B cell (primary cell): ENCODE measurements around the gene C1QTNF6. TPM values are rescaled to one million over a fixed set of nuclear protein-coding genes. Genes with fewer than 3 reads are reported as not detected.
A peak's percentile ranks its signal among the peaks of the same experiment; 100 is the strongest.

Experiments
- ATAC-seq: fragments of 200-7000 bp; cut with Tn5 transposase; one replicate; pipeline ENCODE4 v1.10.0; 2021; ENCODE audit warnings: low read depth, mild to moderate bottlenecking, moderate number of reproducible peaks, moderate library complexity
- CTCF ChIA-PET: fragments of 350-600 bp; sonication (Branson Sonifier 250); formaldehyde crosslinking; loops from one replicate; lab custom pipeline; 2021; ENCODE audit warnings: antibody characterized with exemption, inconsistent platforms; lab: Charles Lee
- POLR2A ChIA-PET: fragments of 350-600 bp; sonication (Branson Sonifier 250); formaldehyde crosslinking; loops from one replicate; lab custom pipeline; 2021; ENCODE audit warnings: antibody characterized with exemption; lab: Charles Lee
- DNase-seq: peaks from one replicate; pipeline ENCODE4 v3.0.0; 2013
- H2AFZ ChIP-seq: 2 replicates; pipeline ENCODE4 v1.6.1; 2012; ENCODE audit warnings: mild to moderate bottlenecking, low read depth, low read length; ENCODE audit not compliant: insufficient read depth, poor library complexity, severe bottlenecking
- H3K27ac ChIP-seq, 2 donors: 1 replicate in 1 of 2; 2 replicates in 1 of 2; pipeline ENCODE4 v1.5.1; 2012 to 2013; ENCODE audit warnings: low read length in 2 of 2, mild to moderate bottlenecking in 2 of 2, moderate library complexity in 1 of 2
- H3K27me3 ChIP-seq, 4 experiments: fragments of 200-600 bp in 1 of 4; sonication (generic) in 1 of 4; replicated peaks in 1 of 4; 1 replicate in 2 of 4; 2 replicates in 2 of 4; pipeline versions ENCODE4 v1.6.1 to v1.7.0; 2013 to 2016; ENCODE audit warnings: low read length in 3 of 4, mild to moderate bottlenecking in 2 of 4, mixed read lengths in 1 of 4, moderate library complexity in 1 of 4; ENCODE audit not compliant: insufficient read depth in 4 of 4, control insufficient read depth in 3 of 4; ENCODE audit errors: control extremely low read depth in 1 of 4
- H3K36me3 ChIP-seq, 2 experiments: replicated peaks in 1 of 2; 1 replicate in 1 of 2; 2 replicates in 1 of 2; pipeline versions ENCODE4 v1.6.1 to v1.7.1; 2013; ENCODE audit warnings: low read length in 1 of 2; ENCODE audit not compliant: insufficient read depth in 2 of 2, control insufficient read depth in 1 of 2; ENCODE audit errors: control extremely low read depth in 1 of 2, extremely low read depth in 1 of 2
- H3K4me1 ChIP-seq, 2 donors: fragments of 200-600 bp in 1 of 2; sonication (generic) in 1 of 2; 1 replicate in 1 of 2; 2 replicates in 1 of 2; pipeline versions ENCODE4 v1.5.1 to v1.6.1; 2013 to 2017; ENCODE audit warnings: low read length in 2 of 2; ENCODE audit not compliant: control insufficient read depth in 2 of 2, insufficient read depth in 2 of 2
- H3K4me2 ChIP-seq: replicated peaks from 2 replicates; pipeline ENCODE3; 2012; ENCODE audit warnings: mild to moderate bottlenecking, low read depth, low read length; ENCODE audit not compliant: poor library complexity, severe bottlenecking
- H3K4me3 ChIP-seq, 5 experiments: fragments of 200-600 bp in 1 of 5; sonication (generic) in 1 of 5; 1 replicate in 3 of 5; 2 replicates in 2 of 5; pipeline versions ENCODE4 v1.5.1 to v1.7.0; 2011 to 2016; ENCODE audit warnings: low read length in 4 of 5, mild to moderate bottlenecking in 4 of 5, low read depth in 2 of 5, control low read depth in 1 of 5, moderate library complexity in 1 of 5; ENCODE audit not compliant: insufficient read depth in 1 of 5; ENCODE audit errors: control extremely low read depth in 1 of 5, extremely low read depth in 1 of 5
- H3K79me2 ChIP-seq: fragments of 200-600 bp; sonication (generic); one replicate; pipeline ENCODE4 v1.6.0; 2016; ENCODE audit warnings: low read length; ENCODE audit not compliant: control insufficient read depth, insufficient read depth
- H3K9ac ChIP-seq: fragments of 200-600 bp; sonication (generic); 2 replicates; pipeline ENCODE4 v1.6.1; 2017; ENCODE audit warnings: mild to moderate bottlenecking, low read length, moderate library complexity
- H3K9me3 ChIP-seq, 3 donors: one replicate each; pipeline versions ENCODE4 v1.6.1 to v1.7.1; 2013; ENCODE audit warnings: low read length in 2 of 3; ENCODE audit not compliant: control insufficient read depth in 2 of 3, insufficient read depth in 1 of 3; ENCODE audit errors: control extremely low read depth in 1 of 3
- H4K20me1 ChIP-seq: 2 replicates; pipeline ENCODE4 v1.6.0; 2012; ENCODE audit warnings: mild to moderate bottlenecking, low read length; ENCODE audit not compliant: insufficient read depth, control insufficient read depth, poor library complexity, severe bottlenecking
- H3K27ac Mint-ChIP-seq: one replicate; pipeline ENCODE4 v1.8.0; 2021; ENCODE audit warnings: mixed read lengths
- H3K27me3 Mint-ChIP-seq: one replicate; pipeline ENCODE4 v1.8.0; 2021; ENCODE audit warnings: mixed read lengths
- H3K4me1 Mint-ChIP-seq: one replicate; pipeline ENCODE4 v1.8.0; 2021; ENCODE audit warnings: mixed read lengths
- H3K4me3 Mint-ChIP-seq: one replicate; pipeline ENCODE4 v1.8.0; 2021; ENCODE audit warnings: mixed read lengths
- H3K9me3 Mint-ChIP-seq: one replicate; pipeline ENCODE4 v1.8.0; 2022; ENCODE audit warnings: mixed read lengths; ENCODE audit not compliant: insufficient read depth
- CTCF ChIP-seq: fragments of 200-600 bp; IDR thresholded peaks from one replicate; pipeline ENCODE4 v1.8.0; 2022; ENCODE audit warnings: antibody characterized with exemption, mild to moderate bottlenecking
- EZH2 ChIP-seq: IDR thresholded peaks from 2 replicates; pipeline ENCODE4 v1.6.1; 2012; ENCODE audit warnings: borderline replicate concordance, low read depth, mild to moderate bottlenecking, moderate library complexity, low read length; ENCODE audit not compliant: insufficient read depth, poor library complexity, severe bottlenecking
- WGBS: methylation state at CpG from one replicate; pipeline ENCODE4 v1.1.5; 2013; ENCODE audit warnings: missing lambda C conversion rate; ENCODE audit not compliant: insufficient coverage; 5-methylcytosine and 5-hydroxymethylcytosine counted together
- intact Hi-C: fragments of 100-400 bp; cut with micrococcal nuclease; formaldehyde crosslinking; loops from one replicate; pipeline ENCODE4 v1.10.0; 2022
- polyA plus RNA-seq: library from polyadenylated mRNA; depleted of rRNA; stranded (reverse); fragments of >200 nt; gene quantifications from 2 replicates; pipeline ENCODE4 v1.2.3, GENCODE V29; 2012
- total RNA-seq, 2 donors: library from RNA; stranded (reverse); fragments of 120-200 nt in 1 of 2; gene quantifications; 1 replicate in 1 of 2; 2 replicates in 1 of 2; pipeline versions ENCODE4 v1.2.3 to v1.2.4, GENCODE V29; 2013 to 2022

The C1QTNF6 gene
- total and polyA plus RNA-seq, 2 donors (not counting 1 experiment from before 2014, with no cell fraction given), result 18.5 to 33.9 TPM

DNA sequence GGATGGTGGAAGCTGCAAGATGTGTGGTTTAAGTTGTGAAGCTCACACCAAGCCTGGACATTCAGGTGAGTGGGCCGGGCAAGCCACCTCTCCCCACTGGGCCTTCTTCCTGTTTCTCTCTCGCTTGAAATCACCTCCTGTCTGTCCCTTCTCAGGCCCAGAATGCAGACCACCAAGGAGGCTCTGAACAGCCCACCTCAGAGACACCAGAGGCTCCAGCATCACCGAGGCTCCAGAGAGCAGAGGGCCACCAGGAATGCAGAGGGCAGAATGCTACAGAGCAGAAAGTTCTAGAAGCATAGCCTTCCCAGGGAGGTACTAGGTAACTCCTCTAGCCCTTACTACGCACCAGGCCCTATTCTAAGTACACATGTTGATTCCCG lies 23.6 kb downstream of the C1QTNF6 start:
- ATAC-seq (no peak), DNase-seq (no peak)
- no peak overlapping the region for H3K27ac ChIP-seq
- peaks cover 4% of the 10 kb centered on the region for H3K27me3 Mint-ChIP-seq
- intact Hi-C loops, result no loop called here
- H3K27ac Mint-ChIP-seq, result peak overlapping the region; percentile 63
- H3K9me3 Mint-ChIP-seq, result no peaks in the 10 kb centered on the region
- H3K4me2 ChIP-seq, result no peak overlapping the region
- no peaks in the 10 kb centered on the region for H3K36me3 ChIP-seq
- H3K4me1 ChIP-seq, result peaks cover 17 to 49% of the 10 kb centered on the region in 2 donors
- peaks cover 40% of the 10 kb centered on the region for H3K4me1 Mint-ChIP-seq
- H4K20me1 ChIP-seq, result no peaks in the 10 kb centered on the region
- peak overlapping the region; percentile 18 for H2AFZ ChIP-seq
- no peak overlapping the region for H3K4me3 ChIP-seq
- peak overlapping the region; percentile 49 for H3K4me3 Mint-ChIP-seq
- CTCF ChIA-PET, result interaction anchor here (0.9 to 7.1 kb wide), 9 partner anchors 8 to 101 kb away, joined by 3 to 83 read pairs (median 8); partner anchors contain the start of gene RAC2
- H3K27me3 ChIP-seq, result no peaks in the 10 kb centered on the region
- 72% methylated on average over 3 of the region's 5 CpGs for WGBS
- peaks cover 0 to 12% (median 6%) of the 10 kb centered on the region in 3 donors for H3K9me3 ChIP-seq
- no peaks in the 10 kb centered on the region for H3K79me2 ChIP-seq
- H3K9ac ChIP-seq, result no peak overlapping the region
- TF ChIP-seq EZH2 (no peak), CTCF (no peak)
- POLR2A ChIA-PET, result no interaction called here

DNA sequence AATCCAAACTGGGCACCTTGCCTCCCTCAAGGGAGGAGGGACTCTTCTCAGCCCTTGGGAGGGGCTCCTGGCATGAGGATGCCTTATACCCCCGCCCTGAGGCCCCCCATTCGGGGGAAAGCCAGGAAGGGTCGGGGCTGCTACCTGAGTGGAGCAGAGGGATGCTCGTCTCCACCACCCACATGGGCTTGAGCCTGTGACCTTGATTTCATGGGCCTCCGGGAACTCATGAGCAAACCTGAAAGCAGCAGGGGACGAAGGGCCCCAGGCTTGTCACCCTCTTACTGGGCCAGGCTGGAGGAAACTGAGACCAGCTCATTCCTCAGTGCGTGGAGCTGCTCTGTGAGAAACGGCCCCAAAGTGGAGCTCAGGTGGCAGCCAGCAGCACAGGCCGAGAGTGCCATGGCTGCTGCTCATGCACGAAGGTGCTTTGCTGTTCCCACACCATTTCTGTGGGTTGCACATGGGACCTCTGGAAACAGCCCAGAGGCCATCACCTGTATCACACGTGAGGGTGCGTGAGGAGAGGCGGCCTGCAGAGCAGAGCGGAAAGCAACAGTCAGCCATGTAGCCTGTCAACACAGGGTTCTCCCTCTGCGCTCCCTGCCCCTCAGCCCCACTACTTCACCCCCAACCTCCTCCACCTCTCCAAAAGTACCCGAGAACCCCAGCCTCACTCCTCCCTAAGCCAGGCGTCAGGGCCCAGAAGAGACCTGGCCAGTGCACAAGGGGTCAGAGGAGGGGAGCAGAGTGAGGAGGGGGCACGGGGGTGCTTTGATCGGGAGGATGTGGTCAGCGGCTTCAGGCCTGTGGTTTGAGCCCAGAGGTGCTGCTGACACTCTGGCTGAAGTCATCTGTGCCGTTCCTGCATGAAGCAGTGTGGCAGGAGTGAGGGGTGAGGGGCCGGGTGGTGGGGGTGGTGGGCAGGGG lies 24.2 kb downstream of the C1QTNF6 start:
- peak overlapping the region; percentile 30 for H2AFZ ChIP-seq
- Mint-ChIP-seq H3K4me3 (no peak overlapping the region), H3K27ac (no peak overlapping the region), H3K9me3 (no peaks in the 10 kb centered on the region), H3K27me3 (peaks cover 4% of the 10 kb centered on the region), H3K4me1 (peaks cover 40% of the 10 kb centered on the region)
- no peak overlapping the region for H3K9ac ChIP-seq
- H3K27me3 ChIP-seq, result no peaks in the 10 kb centered on the region
- ChIA-PET POLR2A (interaction anchor here (0.9 kb wide), 1 partner anchor 84 kb away, joined by 3 read pairs; no protein-coding TSS in a partner anchor), CTCF (interaction anchor here (0.9 to 7.1 kb wide), 12 partner anchors 11 to 403 kb away, joined by 3 to 83 read pairs (median 4); partner anchors contain the start of gene RAC2)
- 59% methylated on average over 17 of the region's 22 CpGs for WGBS
- H3K4me2 ChIP-seq, result peak overlapping the region; percentile 11
- no peak overlapping the region for H3K4me3 ChIP-seq
- H3K4me1 ChIP-seq, result peaks cover 17 to 49% of the 10 kb centered on the region in 2 donors
- TF ChIP-seq EZH2, result no peak
- TF ChIP-seq CTCF, result no peak
- no peak for DNase-seq
- intact Hi-C loops, result no loop called here
- no peaks in the 10 kb centered on the region for H4K20me1 ChIP-seq
- no peaks in the 10 kb centered on the region for H3K36me3 ChIP-seq
- peak overlapping the region in 1 of 2 donors; percentile 24 for H3K27ac ChIP-seq
- H3K9me3 ChIP-seq, result peaks cover 0 to 12% (median 6%) of the 10 kb centered on the region in 3 donors
- H3K79me2 ChIP-seq, result no peaks in the 10 kb centered on the region
- ATAC-seq, result no peak
